ENCODE measurements around the gene PRDX1.
"Not testable (repeated sequence)": the region's sequence is repeated elsewhere in the genome, so short reads cannot be mapped to it uniquely, and the experiment has no call there.

PRDX1 gene

DNA sequence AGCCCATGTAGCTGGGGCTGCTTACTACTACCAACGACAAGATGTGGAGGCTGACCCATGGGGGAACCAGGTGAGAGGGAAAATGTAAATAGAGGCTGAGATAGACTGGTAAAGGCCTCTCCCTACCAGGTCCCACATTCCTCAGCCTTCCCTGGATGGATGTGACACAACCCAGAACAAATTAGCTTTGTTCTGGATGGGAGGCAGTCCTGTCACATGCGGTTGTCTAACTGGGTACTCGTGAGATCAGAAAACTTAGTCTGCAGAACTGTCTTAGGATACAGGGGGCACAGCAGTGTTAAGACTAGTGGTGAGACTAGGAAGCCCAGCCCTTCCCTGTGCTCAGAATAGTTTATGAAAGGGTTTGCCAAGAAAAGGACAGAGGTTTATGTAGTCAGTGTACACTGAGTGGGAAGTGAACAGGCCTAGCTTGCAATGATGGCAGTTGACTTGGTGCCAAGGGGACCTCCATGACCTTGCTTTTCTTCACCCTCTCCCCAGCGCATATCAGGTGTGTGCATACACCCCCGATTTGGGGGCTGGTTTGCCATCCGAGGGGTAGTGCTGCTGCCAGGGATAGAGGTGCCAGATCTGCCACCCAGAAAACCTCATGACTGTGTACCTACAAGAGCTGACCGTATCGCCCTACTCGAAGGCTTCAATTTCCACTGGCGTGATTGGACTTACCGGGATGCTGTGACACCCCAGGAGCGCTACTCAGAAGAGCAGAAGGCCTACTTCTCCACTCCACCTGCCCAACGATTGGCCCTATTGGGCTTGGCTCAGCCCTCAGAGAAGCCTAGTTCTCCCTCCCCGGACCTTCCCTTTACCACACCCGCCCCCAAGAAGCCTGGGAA lies 13.2 kb downstream of the PRDX1 start:
- DNase-seq (ENCODE audit: low read depth, low spot score), result no peak
- H3K27ac ChIP-seq, result no peak overlapping the region

DNA sequence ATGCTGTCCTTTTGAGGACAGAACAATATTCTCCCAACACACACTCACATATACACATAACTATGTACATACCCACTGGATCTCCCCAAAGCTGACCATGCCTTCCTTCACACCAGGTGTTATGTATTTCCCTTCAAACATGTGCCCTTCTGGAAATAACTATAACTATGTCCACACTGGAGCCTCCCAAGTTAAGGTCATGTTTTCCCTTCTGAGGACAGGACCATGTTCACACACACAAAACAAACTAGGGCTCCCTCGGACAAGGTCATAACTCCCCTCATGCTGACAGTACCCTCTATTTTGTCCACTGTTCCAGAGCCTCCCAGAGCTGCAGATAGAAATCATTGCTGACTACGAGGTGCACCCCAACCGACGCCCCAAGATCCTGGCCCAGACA lies 13.8 kb downstream of the PRDX1 start:
- H3K27ac ChIP-seq, result no peak overlapping the region
- no peak for DNase-seq (ENCODE audit: low read depth, low spot score)

DNA sequence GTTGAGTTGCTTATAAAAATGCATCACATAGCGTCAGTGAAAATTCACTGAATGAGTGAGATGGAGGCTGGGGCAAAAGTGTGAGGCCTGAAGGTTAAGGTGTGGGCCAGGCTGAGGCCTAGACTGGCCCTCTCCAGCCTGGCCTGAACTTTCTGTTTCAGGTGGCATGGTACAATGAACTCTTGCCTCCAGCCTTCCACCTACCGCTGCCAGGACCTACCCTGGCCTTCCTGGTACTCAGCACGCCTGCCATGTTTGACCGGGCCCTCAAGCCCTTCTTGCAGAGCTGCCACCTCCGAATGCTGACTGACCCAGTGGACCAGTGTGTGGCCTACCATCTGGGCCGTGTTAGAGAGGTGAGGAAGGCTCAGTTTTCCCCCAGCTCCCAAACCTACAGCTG lies 14.5 kb downstream of the PRDX1 start:
- DNase-seq (ENCODE audit: low read depth, low spot score), result no peak
- no peak overlapping the region for H3K27ac ChIP-seq

DNA sequence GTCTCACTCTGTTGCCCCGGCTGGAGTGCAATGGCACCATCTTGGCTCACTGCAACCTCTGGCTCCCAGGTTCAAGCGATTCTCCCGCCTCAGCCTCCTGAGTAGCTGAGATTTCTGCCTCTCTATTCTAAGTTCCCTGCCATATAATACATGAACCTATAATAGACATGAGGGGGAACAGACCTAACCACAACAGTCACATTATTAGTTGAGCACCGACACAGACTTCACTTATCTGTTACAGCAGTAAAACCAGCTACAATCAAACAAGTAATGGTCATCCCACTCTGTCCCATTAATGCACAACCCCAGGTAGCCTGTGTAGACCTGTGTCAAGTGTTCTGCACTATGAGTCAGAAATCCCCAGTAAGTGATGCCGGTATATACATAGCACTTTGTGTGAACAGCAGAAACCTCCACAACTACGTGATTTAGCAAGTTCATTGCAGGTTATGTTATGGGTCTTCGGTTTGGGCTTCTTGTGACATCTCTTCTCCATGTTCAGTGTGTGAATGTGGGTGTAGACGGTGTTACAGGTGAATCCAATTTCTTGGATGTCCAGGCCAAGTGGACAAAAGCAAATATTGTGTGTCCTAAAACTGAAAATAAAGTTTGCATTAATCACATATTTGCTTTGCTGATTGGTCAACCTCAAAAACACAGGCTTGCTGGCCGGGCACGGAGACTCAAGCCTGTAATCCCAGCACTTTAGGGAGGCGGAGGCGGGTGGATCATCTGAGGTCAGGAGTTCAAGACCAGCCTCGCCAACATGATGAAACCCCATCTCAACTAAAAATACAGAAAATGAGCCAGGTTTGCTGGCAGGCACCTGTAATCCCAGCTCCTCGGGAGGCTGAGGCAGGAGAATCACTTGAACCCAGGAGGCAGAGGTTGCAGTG lies 18.0 kb downstream of the PRDX1 start:
- no peak overlapping the region for H3K27ac ChIP-seq
- DNase-seq (ENCODE audit: low read depth, low spot score), result no peak

DNA sequence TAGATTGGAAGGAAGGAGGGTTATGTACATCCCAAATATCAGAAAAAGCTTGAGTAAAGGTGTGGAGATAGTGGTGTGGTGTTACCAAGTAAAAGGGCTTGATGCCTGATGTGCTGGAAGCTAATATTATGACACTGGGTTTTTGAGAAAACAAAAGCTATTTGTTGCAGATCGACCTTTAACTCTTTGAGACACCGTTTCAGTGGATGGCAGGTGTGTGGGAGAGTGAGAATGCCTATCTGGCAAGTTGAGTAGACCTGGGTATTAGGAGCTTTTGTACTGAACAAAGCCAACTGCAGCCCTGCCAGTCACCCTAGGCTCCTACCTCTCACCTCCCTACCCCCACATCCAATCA lies 20.2 kb downstream of the PRDX1 start:
- DNase-seq (ENCODE audit: low read depth, low spot score), result no peak
- no peak overlapping the region for H3K27ac ChIP-seq

DNA sequence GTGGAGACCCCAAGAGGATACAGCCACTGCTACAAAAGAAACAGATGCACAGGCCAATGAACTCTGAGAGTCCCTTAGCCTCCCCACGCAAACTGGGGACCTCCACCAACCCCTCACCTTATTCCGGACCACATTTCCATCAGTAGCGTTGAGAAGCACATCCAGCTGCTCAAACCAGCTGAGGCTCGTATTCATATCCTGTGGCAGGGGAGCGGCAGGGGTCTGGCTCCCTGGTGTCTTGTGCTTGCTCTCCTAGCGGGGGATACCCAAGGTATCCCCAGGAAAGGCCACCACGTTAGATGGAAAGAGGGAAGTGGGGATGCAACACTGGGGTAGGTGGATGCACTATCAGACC lies 22.3 kb downstream of the PRDX1 start:
- no peak for DNase-seq (ENCODE audit: low read depth, low spot score)
- no peak overlapping the region for H3K27ac ChIP-seq

DNA sequence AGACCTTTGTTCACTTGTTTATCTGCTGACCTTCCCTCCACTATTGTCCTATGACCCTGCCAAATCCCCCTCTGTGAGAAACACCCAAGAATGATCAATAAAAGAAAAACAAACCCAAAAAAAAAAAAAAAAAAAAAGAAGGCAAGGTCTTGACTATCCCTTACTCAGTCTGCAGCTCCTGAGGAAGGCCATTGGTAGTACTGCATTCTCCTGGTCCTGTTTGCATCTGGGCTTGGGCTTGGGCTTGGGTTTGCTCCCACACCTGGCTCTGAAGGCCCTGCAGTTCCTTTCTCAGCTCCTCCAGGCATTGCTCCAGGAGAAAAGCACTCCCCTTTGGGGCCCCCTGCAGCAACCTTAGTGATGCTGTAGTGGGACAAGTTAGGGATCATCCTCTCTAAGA lies 23.4 kb downstream of the PRDX1 start:
- no peak overlapping the region for H3K27ac ChIP-seq
- DNase-seq (ENCODE audit: low read depth, low spot score), result no peak

DNA sequence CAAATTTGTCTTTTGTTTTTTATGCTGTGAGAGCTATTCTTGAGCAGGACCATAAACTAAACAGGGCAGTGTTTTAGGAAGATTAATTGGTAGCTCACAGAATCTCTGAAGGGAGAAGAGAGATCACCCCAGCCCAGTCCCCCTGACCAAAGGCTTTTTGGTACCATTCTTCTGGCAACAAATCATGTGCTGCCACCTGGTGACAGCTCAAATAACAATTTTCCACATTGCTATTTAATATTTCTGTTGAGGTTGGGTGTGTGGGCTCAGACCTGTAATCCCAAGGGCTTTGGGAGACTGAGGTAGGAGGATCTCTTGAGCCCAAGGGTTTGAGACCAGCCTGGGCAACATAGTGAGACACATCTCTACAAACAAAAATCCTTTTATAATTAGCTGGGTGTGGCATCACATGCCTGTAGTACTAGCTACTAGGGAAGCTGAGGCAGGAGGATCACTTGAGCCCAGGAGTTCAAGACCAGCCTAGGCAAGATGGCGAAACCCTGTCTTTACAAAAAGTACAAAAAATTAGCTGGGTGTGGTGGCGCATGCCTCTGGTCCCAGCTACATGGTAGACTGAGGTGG lies 28.5 kb downstream of the PRDX1 start:
- DNase-seq (ENCODE audit: low read depth, low spot score), result no peak
- no peak overlapping the region for H3K27ac ChIP-seq

DNA sequence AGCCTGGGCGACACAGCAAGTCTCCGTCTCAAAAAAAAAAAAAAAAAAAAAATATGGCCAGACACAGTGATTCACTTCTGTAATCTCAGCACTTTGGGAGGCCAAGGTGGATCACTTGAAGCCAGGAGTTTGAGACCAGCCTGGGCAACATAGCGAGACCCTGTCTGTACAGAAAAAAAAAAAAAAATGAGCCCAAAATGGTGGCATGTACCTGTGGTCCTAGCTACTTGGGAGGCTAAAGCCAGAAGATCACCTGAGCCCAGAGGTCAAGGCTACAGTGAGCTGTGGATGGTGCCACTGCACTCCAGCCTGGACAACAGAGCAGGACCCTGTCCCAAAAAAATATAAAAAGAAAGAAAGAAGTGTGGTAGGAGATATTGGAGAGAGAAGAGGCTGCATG lies 29.0 kb downstream of the PRDX1 start:
- no peak for DNase-seq (ENCODE audit: low read depth, low spot score)
- H3K27ac ChIP-seq, result no peak overlapping the region

DNA sequence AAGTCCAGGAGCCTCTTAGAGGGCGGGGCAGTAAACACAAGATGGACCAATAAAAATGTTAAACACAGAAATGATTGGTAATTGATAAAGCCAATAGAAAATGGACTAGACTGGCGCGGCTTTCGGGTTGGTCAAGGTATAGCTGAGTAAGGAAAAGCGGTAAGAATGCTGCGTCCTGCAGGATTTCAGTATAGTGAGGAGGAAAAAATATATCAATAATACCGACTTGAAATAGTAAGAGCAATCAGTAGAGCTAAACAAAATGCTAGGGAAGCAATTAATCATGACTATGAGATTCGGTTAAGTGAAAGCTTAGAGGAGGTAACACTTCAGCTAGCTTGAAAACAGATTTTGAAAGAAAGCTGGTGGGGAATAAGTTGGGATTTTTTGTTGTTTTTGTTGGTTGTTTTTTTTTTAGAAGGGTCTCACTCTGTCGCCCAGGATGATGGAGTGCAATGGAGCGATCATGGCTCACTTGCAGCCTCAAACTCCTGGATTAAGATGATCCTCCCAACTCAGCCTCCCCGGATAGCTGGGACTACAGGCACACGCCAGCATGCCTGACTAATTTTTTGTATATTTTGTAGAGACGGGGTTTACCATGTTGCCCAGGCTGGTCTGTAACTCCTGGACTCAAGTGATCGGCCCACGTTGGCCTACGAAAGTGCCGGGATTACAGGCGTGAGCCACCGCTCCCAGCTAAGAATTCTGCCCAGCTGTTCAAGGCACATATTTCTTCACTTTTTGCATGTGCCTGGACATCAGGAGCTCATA lies 30.0 kb downstream of the PRDX1 start:
- no peak overlapping the region for H3K27ac ChIP-seq
- DNase-seq (ENCODE audit: low read depth, low spot score), result no peak

DNA sequence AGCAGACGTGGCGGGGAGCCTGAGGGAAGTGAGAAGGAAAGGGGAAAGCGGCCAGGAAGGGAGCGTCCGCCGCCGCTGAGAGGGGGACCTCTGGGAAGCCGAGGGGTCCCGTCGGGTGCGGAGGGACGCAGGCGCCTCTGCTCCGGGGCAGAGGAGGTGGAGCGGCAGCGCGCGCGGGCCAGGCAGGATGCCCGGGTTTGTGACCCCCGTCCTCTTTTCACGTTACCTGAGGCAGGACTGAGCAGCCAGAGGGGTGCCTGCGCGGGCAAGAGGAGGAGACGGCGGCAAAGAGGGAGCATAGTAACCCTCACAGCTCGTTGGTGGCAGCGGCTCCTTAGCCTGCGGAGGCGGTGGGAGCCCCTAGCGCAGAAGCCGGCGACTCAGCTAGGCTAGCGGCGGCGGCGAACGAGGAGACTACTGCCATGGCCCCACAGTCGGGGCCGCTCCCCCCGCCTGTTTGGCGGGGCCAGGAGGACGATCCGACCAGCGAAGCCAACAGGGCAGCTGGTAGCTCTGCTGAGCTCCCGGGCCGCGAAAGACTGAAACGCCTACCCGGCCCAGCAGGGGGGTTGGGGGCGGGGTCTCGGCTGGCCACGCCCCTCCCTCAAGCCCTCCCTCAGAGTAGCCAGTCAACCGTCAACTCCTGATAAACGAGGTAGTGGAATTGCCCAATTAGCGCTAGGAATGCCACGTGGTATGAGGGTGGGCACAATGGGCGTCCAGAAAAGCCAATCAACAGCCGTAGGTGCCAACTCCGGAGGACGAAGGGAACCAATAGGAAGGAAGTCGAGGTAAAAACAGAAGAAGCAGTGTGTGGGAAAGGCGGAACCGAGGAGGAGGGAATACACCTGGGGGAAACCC lies 30.8 kb downstream of the PRDX1 start, which contains the start of gene TESK2:
TSS of gene TESK2 (minus strand) at position 538 of the 861 bp plus-strand sequence. CDS start 33,378 bp downstream, outside the sequence.
- DNase-seq (ENCODE audit: low read depth, low spot score), result peak; percentile 100

DNA sequence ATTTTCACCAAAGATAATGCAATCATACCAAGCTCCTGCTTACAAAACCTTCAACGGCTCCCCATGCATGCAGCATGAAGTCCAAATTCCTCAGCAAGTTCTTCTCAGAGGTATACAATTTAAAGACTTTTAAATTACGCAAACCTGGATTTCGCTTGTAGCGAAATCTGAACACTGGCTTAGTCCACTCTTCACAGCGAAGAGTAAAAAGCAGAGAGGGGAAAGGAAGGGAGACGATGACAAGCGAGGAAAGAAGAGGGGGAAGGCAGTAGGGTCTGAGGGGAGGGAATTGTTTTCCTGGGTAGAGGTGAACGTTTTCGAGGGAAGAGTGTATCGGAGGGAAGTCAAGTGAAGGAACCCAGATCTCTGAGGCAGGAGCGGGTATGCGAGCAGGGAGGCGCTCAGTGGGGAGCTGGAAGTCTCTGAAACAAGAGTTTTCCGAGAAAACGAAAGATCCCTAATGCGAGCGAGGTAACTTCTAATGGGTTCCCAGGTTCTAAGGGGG lies 31.5 kb downstream of the PRDX1 start:
- H3K27ac ChIP-seq, result no peak overlapping the region

More for the DNA sequence above, 30.8 kb downstream of the PRDX1 start, which contains the start of gene TESK2:
- no peak within 1 kb of the TSS for H3K27ac ChIP-seq

DNA sequence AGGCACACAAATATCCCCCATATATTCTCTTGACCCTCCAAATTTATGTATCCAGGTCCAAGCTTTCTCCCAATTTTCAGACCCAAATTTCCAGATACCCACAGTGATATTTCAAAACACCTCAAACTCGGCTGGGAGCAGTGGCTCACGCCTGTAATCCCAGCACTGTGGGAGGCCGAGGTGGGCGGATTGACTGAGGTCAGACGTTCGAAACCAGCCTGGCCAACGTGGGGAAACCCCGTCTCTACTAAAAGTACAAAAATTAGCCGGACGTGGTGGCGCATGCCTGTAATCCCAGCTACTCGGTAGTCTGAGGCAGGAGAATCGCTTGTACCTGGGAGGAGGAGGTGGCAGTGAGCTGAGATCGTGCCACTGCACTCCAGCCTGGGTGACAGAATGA lies 32.3 kb downstream of the PRDX1 start:
- not testable (repeated sequence) for H3K27ac ChIP-seq; DNase-seq (ENCODE audit: low read depth, low spot score)

More for the DNA sequence above, 31.5 kb downstream of the PRDX1 start:
- no peak for DNase-seq (ENCODE audit: low read depth, low spot score)

DNA sequence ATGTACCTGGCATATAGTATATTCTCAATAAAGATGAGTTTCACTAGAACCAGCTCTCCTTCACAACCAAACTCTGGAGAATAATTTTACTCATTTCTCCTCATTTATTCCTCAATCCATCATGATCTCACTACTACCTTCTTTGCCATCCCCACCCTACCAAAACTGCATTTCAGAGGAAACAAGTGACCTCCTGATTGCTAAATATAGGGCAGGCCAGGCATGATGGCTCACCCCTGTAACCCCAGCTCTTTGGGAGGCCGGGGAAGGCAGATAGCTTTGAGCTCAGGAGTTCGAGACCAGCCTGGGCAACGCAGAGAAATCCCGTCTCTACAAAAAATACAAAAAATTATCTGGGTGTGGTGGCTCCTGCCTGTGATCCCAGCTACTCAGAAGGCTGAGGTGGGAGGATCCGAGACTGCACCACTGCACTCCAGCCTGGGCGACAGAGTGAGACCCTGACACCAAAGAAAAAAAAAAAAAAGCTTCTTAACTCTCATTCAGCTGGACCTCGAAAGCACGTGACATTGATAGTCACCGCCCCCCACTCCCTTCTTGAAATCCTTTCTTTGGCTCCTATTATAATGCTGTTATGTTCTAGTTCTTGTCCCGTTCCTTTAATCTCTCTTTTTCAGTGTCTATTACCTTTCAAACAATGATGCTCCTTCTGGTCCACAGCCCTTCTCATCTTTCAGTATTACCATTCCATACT lies 32.9 kb downstream of the PRDX1 start:
- no peak for DNase-seq (ENCODE audit: low read depth, low spot score)
- no peak overlapping the region for H3K27ac ChIP-seq

DNA sequence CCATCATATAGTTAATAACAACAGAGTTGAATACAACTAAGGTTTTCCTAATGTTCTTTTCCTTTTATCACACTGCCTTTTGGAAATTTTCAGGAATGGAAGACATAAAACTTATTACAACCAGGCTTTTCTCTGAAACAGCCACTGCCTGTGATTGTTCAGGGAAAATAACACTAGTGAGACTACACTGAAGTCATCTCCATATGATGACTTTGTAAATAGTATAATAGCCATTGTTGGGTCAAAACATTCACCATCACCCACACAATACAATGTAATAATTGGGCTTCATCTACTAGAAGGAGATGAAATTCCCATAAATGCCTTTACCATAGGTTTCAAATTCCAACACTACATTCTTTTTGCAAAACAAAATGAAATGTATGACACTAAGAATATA lies 35.7 kb downstream of the PRDX1 start:
- H3K27ac ChIP-seq, result no peak overlapping the region
- DNase-seq (ENCODE audit: low read depth, low spot score), result no peak

DNA sequence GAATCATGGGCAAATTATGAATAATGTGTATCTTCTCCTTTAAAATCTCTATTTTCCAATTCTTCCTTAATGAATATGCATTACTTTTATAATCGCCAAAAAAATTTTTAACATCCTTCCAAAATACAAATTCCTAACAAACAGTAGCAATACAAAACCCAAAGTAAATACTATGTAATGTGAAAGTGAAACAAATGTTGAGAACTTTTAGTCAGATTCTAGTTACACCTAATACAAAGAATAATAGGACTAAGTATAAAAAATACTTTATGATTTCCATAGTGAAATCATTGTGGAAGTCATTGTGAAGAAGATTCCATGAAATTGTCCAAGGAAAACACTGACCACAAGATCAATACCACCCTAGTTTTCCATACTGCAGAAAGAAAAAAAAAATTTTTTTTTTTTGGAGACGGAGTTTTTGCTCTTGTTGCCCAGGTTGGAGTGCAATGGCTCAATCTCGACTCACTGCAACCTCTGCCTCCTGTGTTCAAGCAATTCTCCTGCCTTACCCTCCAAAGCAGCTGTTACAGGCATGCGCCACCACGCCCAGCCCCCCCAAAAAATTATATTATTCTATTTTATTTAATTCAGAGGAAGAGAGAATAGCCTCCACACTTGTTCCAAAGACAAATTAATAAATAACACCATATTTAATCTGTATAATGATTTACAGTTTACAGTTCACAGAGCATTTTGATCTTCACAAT lies 42.5 kb downstream of the PRDX1 start:
- no peak overlapping the region for H3K27ac ChIP-seq
- no peak for DNase-seq (ENCODE audit: low read depth, low spot score)

DNA sequence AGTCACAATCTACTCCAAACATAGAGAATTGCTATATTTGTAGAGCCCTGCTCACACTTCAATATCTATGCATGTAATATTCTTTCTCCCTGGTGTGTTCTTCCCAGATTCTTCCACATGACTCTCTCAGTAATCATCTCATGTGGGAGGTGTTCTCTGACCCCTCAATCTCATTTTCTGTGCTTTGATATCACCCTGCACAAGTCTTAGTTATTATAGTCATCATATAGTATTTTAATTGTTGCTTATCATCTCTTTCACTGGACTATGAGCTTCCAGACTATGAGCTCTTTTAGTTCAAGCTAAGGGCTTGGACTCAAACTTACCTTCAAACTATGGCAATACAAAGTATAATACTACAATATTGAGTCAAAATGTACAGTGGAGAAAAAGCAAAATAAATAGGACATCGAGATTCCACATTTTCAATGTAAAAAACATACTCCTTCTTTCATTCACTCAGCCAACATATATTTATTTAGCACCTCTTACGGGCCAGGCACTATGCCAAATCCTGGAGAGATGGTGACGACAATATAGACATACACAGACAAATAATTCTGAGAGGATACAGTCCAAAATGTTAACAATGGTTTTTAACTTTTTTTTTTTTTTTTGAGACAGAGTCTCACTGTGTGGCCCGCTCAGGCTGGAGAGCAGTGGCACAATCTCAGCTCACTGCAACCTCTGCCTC lies 43.4 kb downstream of the PRDX1 start:
- H3K27ac ChIP-seq, result no peak overlapping the region
- no peak for DNase-seq (ENCODE audit: low read depth, low spot score)
